SH-SY5Y (cell line): Measurements from ENCODE around the gene TRIM25.

Experiments
- GATA2 ChIP-seq: IDR thresholded peaks from 2 replicates; pipeline ENCODE4 v1.6.1; 2011; ENCODE audit warnings: mild to moderate bottlenecking, low read depth, low read length
- GATA3 ChIP-seq: IDR thresholded peaks from 2 replicates; pipeline ENCODE4 v1.6.1; 2011; ENCODE audit warnings: low read depth, mild to moderate bottlenecking, low read length, moderate library complexity

Gene TRIM25

GRCh38 chr17:56893503-56893902 lies 20.3 kb downstream of the TRIM25 start:
- no peak for TF ChIP-seq GATA3
- TF ChIP-seq GATA2: no peak

- TF ChIP-seq GATA2: no peak
- TF ChIP-seq GATA3: no peak
These were observed 21.5 kb downstream of the TRIM25 start for GRCh38 chr17:56892333-56892732.

DNA sequence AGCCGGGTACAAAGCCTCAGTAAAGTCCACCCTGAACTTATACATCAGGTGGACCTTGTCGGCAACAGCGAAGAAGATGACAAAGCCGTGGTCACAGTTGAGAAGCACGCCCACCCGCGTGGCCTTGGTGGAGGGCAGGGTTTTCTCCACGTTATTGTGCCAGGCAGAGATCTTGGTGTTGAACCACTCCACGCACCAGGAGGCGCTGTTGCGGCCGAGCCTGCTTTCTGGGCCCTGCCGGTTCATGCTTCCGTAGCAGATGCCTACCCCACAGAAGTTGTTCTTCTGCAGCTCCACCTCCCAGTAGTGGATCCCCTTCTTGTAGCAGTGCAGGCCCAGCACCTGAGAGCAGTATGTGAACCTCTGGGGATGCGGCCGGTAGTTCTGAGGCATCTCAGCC lies 22.1 kb downstream of the TRIM25 start:
- TF ChIP-seq GATA2: no peak
- TF ChIP-seq GATA3: no peak

DNA sequence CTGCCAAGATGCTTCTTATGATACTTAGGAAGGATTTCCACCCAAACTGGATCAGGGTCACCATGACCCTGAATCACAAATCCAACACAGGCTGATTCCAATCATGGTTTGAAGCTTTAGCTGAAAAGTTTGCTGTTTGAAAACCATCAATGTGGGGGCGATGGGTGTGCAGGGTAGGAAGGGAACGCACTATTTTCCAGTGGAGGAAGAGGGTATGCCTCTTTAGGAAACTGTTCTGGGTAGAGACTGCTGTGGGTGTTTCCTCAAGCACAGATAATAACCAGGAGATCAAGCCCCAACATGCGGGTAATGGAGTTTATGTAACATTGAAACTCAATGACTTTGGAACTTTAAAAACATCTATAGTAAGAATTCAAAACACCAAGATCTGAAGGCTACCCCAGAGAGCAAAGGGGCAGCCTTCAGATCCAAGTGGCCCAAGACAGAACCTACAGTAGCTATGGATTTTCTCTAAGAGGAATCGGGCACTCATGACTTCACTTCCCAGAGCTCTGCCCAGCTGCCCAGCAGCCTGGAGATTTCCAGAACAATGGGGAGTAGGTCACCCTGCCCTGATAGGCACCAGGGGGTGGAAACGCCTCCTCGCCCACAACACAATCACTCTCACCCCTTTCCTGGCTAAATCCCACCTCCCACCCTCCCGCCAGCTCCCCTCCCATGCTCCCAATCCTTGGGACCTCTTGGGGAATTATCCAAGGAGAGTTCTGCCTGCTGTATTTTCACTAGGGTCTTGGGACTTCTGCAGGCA lies 22.8 kb downstream of the TRIM25 start:
- no peak for TF ChIP-seq GATA2
- TF ChIP-seq GATA3: no peak

GRCh38 chr17:56890390-56890789 lies 23.5 kb downstream of the TRIM25 start:
- no peak for TF ChIP-seq GATA2

DNA sequence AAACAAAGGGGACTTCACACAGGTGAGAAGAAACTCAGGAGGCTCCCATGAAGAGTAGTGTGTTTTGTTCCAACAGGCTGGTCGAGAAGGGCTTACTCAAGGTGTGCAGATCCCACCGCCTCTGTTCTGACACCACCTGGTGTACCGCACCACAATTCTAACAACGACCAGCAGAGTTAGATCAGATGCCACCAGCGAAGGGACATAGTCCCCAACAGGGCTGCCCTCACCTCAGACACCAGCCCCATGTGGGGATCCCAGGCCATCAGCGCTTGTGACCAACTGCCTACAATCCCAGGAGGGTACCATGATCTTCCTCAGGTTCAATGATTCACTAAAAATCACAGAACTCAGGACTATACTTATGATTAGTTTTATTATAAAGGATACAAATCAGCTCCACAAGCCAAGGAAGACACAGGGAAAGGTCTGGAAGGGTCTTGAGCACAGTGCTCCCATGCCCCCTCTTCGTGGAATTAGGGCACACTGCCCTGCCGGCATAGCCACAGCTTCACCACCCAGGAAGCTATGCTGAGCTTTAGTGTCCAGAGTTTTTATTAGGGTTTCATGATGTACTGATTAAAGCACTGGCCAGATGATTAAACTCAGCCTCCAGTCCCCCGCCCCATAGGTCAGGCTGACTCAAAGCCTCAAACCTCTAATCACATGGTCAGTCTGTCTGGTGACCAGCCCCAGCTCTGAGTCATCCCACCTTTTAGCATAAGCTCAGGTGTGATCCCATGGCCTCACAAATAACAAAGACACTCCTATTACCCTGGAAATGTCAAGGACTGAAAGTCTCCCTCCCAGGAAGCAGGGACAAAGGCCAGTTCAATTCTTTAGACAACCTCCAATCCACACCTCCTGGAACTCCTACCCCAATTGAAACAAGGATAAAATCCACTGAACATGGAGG lies 26.0 kb downstream of the TRIM25 start:
- TF ChIP-seq GATA2 (no peak), GATA3 (no peak)

- TF ChIP-seq GATA3 (no peak), GATA2 (no peak)
These were observed 26.7 kb downstream of the TRIM25 start for GRCh38 chr17:56887105-56887504.

DNA sequence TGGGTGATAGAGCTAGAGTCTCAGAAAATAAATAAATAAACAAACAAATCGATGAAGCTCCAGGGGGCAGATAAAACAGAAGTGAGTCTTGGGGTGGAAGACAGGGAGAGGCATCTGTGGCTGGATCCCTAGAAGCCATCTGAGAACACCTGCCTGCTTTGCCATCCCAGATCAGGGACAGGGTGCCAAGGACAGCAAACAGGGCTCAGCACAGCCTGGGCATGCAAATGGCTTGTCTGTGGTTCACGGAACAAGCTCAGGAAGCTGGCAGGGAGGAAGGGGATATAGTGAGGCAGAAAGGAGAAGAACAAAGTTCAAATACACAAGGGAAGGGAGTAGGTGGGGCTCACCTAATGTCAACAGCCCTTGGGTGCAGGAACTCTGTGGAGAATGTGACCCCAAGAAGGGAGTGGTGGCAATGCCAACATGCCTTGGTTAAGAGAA lies 27.5 kb downstream of the TRIM25 start:
- TF ChIP-seq GATA3 (no peak), GATA2 (no peak)

GRCh38 chr17:56885312-56885657 lies 28.6 kb downstream of the TRIM25 start:
- TF ChIP-seq GATA3 (no peak), GATA2 (no peak)

DNA sequence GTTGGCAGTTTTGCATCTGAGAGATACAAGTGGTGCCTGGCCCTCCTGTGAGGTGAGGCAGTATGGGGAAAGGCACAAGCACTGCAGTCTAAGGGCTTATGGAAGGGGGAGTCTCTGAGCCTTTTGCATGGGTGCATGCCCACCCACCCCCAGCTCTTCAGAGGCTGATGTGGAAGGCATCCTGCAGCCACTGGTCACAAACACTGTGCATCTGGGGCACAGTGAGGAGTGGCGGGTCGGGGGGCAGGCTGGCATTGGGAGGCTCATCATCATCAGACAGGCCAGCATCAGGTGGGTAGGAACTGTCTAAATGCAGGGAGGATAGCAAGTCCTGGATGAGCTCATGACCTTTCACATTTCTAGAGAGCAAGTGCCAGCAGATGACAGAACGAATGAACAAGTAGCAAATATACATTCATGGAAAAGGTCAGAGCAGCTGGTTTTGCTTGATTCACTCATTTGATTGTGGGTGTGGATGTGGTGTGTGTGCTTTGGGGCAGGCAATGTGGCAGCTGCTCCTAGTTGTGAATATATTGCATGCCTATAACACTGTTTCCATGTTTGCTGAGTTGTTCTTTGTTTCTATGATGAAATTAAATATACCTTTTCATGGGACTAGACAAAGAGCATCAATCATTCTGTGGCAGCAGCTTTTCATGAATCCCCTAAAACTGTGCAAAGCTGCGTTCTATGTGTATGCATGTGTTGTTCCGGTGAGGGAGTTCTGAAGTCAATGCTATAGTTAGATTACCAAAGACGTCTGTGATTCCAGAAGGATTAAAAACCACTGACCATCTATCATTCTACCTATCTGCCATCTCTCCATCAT lies 29.2 kb downstream of the TRIM25 start:
- TF ChIP-seq GATA2 (no peak), GATA3 (no peak)

GRCh38 chr17:56883616-56884015 lies 30.2 kb downstream of the TRIM25 start:
- TF ChIP-seq GATA3 (no peak), GATA2 (no peak)

DNA sequence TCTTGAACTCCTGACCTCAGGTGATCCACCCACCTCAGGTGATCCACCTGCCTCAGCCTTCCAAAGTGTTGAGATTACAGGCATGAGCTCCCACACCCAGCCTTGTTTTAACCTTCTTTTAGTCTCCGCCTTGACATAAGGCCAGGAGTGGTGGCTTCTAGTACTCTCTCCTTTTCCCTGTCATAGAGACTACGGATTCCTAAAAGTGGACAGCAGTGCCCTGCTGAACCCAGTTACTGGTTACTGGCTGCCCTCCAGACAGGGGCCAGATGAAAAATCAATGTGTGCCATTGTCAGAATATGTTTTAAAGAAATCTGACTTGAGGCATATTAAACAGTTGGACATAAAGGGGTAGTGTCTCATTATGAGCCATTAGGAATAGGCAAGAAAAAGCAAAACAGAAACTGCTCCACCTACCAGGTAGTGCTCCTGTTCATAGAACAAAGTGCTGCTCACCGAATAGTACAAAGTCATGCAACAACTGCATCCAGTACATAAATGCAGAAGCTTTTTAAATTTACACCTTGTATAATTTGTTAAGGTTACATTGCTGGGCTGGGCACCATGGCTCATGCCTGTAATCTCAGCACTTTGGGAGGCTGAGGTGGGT lies 32.1 kb downstream of the TRIM25 start:
- TF ChIP-seq GATA2: no peak
- no peak for TF ChIP-seq GATA3

- no peak for TF ChIP-seq GATA3
- TF ChIP-seq GATA2: no peak
These were observed 33.3 kb downstream of the TRIM25 start for GRCh38 chr17:56880571-56880970.

DNA sequence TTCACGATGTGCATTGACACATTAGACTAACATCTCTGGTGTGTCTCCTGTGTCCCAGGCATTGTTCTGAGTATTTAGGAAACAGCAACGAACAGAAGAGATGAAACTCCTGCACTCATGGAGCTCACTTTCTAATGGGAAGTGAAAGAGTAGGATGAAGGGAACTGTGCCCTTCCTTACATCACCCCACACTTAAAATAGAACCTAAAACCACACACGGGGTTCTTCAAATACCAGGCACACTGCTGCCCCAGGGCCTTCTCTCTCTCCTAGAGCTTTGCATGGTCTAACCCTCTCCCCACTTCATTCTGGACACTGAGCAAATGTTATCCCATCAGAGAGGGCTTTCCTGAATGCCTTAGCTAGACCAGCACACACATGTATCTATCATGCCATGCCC lies 33.7 kb downstream of the TRIM25 start:
- TF ChIP-seq GATA2 (no peak), GATA3 (no peak)

DNA sequence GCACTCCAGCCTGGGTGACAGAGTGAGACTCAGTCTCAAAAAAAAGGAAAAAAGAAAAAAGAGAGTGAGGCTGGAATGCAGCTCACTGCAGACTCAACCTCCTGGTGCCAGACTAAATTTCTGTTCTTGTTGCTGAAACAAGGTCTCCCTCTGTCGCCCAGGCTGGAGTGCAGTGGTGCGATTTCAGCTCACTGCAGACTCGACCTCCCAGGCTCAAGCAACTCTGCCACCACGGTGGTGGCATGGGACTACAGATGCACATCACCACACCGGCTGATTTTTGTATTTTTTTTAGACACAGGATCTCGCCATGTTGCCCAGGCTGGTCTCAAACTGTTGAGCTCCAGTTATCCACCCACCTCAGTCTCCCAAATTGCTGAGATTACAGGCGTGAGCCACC lies 34.6 kb downstream of the TRIM25 start:
- TF ChIP-seq GATA2 (no peak), GATA3 (no peak)
